Activated effector memory CD4-positive, alpha-beta T cell treated with Interleukin-2 at 50 U/mL for 16 hours (primary cell): ENCODE results near the gene UBE2B.

ENCODE experiments used
- DNase-seq: peaks from one replicate; pipeline ENCODE4 v3.0.0-alpha.2; 2020

The UBE2B gene

GRCh38 chr5:134438721-134439123 is 67.4 kb downstream of the UBE2B start:
- DNase-seq = no peak

GRCh38 chr5:134439210-134439654 is 67.9 kb downstream of the UBE2B start:
- DNase-seq = no peak

- no peak for DNase-seq
Observed at GRCh38 chr5:134440201-134440755, 68.9 kb downstream of the UBE2B start.
